Activated CD8-positive, alpha-beta T cell treated with anti-CD3 and anti-CD28 coated beads for 36 hours (primary cell): ENCODE results near the gene LRRFIP2. TPM values are rescaled to one million over a fixed set of nuclear protein-coding genes. Genes with fewer than 3 reads are reported as not detected.

ENCODE experiments used
- ATAC-seq: fragments of 200-7000 bp; cut with Tn5 transposase; one replicate; pipeline ENCODE4 v1.10.0; 2021; ENCODE audit warnings: mild to moderate bottlenecking, moderate library complexity
- CTCF ChIA-PET: fragments of 350-600 bp; sonication (Branson Sonifier 250); formaldehyde crosslinking; loops from one replicate; lab custom pipeline; 2021; ENCODE audit warnings: antibody characterized with exemption; lab: Charles Lee
- POLR2A ChIA-PET: fragments of 350-600 bp; sonication (Branson Sonifier 250); formaldehyde crosslinking; loops from one replicate; lab custom pipeline; 2021; ENCODE audit warnings: antibody characterized with exemption; lab: Charles Lee
- DNase-seq: peaks from one replicate; pipeline ENCODE4 v3.0.0-alpha.2; 2020
- H3K27ac Mint-ChIP-seq: one replicate; pipeline ENCODE4 v1.8.0; 2021; ENCODE audit warnings: mild to moderate bottlenecking, mixed read lengths
- H3K27me3 Mint-ChIP-seq: one replicate; pipeline ENCODE4 v1.8.0; 2021; ENCODE audit warnings: mixed read lengths
- H3K36me3 Mint-ChIP-seq: one replicate; pipeline ENCODE4 v1.8.0; 2021; ENCODE audit warnings: low read depth, mixed read lengths
- H3K4me1 Mint-ChIP-seq: one replicate; pipeline ENCODE4 v1.8.0; 2021; ENCODE audit warnings: low read depth, mixed read lengths
- H3K4me3 Mint-ChIP-seq: one replicate; pipeline ENCODE4 v1.8.0; 2021; ENCODE audit warnings: mild to moderate bottlenecking, moderate library complexity, mixed read lengths
- H3K9me3 Mint-ChIP-seq: one replicate; pipeline ENCODE4 v1.8.0; 2021; ENCODE audit warnings: mixed read lengths
- intact Hi-C: fragments of 100-400 bp; cut with micrococcal nuclease; formaldehyde crosslinking; loops from one replicate; pipeline ENCODE4 v1.10.0; 2022
- total RNA-seq, 2 experiments: library from RNA; stranded (reverse); gene quantifications; one replicate each; pipeline ENCODE4 v1.2.3, GENCODE V29; 2021
- TF ChIP-seq, protein P1 (sequence below): fragments of 200-600 bp; IDR thresholded peaks from one replicate; pipeline ENCODE4 v1.8.0; 2022; ENCODE audit warnings: antibody characterized with exemption, mild to moderate bottlenecking

The LRRFIP2 gene
- total RNA-seq, 2 experiments from 2014 or later, result 18.7 to 23.1 TPM

DNA sequence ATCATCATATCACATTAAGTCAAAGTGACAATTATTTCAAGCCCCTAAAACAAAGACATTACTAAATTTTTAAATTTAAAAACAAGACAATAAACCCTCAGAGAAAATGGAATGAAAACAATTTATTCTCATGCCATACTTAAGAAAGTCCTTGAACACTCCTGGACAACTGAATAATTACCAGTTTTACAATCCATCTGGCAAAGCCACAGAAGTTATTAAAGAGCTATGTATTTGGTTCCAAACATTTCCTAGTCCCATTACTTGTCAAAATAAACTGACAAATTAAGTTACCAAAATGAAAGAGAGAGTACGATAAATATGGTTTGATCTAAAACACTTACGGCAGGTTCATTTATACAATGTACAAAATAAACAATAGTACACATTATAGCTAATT is 63.2 kb downstream of the LRRFIP2 start:
- Mint-ChIP-seq H3K4me1 (peaks cover 15% of the 10 kb centered on the region), H3K4me3 (no peak overlapping the region), H3K9me3 (no peaks in the 10 kb centered on the region), H3K27me3 (no peaks in the 10 kb centered on the region), H3K27ac (no peak overlapping the region), H3K36me3 (no peaks in the 10 kb centered on the region)
- TF ChIP-seq, protein P1, sequence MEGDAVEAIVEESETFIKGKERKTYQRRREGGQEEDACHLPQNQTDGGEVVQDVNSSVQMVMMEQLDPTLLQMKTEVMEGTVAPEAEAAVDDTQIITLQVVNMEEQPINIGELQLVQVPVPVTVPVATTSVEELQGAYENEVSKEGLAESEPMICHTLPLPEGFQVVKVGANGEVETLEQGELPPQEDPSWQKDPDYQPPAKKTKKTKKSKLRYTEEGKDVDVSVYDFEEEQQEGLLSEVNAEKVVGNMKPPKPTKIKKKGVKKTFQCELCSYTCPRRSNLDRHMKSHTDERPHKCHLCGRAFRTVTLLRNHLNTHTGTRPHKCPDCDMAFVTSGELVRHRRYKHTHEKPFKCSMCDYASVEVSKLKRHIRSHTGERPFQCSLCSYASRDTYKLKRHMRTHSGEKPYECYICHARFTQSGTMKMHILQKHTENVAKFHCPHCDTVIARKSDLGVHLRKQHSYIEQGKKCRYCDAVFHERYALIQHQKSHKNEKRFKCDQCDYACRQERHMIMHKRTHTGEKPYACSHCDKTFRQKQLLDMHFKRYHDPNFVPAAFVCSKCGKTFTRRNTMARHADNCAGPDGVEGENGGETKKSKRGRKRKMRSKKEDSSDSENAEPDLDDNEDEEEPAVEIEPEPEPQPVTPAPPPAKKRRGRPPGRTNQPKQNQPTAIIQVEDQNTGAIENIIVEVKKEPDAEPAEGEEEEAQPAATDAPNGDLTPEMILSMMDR, result no peak
- ChIA-PET CTCF (no interaction called here), POLR2A (no interaction called here)
- DNase-seq, result no peak
- intact Hi-C loops, result no loop called here
- ATAC-seq, result no peak

DNA sequence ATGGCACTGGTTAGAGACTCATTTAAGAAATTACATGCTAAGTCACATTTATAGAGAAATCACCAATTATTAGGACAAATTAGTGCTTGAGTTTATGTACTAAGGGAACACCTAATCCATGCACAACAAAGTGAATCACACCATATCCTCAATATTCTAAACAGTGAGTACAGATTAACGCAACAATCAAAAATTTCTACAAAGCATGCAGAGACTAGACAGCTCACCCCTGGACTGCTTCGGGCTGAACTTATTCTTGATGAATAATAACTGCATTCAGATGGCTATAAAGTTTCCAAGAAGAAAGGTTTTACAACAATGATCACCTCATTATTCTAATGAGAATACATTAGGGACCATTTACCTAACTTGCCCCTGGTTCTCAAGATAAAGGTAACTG is 66.5 kb downstream of the LRRFIP2 start:
- TF ChIP-seq, protein P1, result no peak
- no peaks in the 10 kb centered on the region for H3K27me3 Mint-ChIP-seq
- CTCF ChIA-PET, result no interaction called here
- no peak overlapping the region for H3K27ac Mint-ChIP-seq
- H3K4me1 Mint-ChIP-seq, result no peaks in the 10 kb centered on the region
- H3K36me3 Mint-ChIP-seq, result no peaks in the 10 kb centered on the region
- intact Hi-C loops, result no loop called here
- ATAC-seq, result no peak
- no peaks in the 10 kb centered on the region for H3K9me3 Mint-ChIP-seq
- H3K4me3 Mint-ChIP-seq, result no peak overlapping the region
- POLR2A ChIA-PET, result no interaction called here
- no peak for DNase-seq

DNA sequence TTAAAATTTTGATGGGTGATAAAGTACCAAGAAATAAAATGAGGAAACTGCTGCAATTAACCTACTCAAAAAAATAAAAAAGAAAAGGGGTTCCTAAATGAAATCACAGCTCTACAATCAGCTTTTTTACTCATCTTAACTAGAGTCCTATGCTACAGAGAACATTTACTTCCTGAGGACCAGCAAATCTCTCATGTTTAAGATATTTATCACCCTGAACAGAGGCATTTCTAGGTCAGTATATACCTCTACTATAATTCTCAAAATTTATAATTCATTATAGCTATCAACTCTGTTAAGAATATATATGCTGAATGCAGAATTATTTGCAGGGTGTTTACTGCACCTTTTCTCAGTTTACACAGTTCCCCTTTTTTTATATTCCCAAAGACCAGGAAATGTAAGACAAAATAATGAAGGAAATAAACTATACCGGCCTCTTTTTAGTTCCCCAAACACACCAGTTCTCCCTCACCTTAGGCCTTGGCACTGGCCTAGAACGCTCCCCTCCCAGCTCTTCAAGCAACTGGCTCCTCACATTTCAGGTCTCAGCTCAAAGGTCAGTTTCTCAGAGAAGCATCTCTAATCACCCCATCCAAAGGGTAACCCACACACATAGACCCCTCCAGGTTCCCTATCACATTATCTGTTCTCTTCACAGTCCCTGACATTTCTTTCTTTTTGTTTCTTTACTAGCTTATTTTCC is 71.1 kb downstream of the LRRFIP2 start:
- Mint-ChIP-seq H3K27me3 (no peaks in the 10 kb centered on the region), H3K9me3 (no peaks in the 10 kb centered on the region), H3K4me1 (no peaks in the 10 kb centered on the region), H3K27ac (no peak overlapping the region), H3K36me3 (no peaks in the 10 kb centered on the region), H3K4me3 (no peak overlapping the region)
- DNase-seq, result no peak
- ChIA-PET CTCF (interaction anchor here (1.4 to 2.0 kb wide), 2 partner anchors 10 to 11 kb away, joined by 4 to 5 read pairs; no protein-coding TSS in a partner anchor), POLR2A (no interaction called here)
- no peak for ATAC-seq
- TF ChIP-seq, protein P1, result no peak
- intact Hi-C loops, result no loop called here

DNA sequence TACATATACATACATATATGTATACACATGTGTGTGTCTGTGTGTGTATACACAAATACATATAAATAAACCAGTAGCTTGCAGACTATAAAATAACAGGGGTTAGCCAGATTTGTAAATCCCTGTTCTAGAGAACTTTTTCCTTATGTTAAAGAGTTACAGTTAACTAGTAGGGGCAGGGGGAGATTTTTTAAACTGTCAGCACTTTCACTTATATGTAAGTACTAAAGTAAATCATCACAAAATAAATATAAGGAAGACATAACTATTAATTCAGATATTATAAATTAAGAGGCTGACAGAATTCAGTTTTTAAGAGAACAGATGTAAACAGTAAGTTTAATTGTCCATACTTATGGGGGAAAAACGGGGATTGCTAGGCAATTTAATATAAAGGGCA is 74.0 kb downstream of the LRRFIP2 start:
- Mint-ChIP-seq H3K27me3 (no peaks in the 10 kb centered on the region), H3K36me3 (no peaks in the 10 kb centered on the region), H3K9me3 (no peaks in the 10 kb centered on the region), H3K4me1 (no peaks in the 10 kb centered on the region), H3K27ac (no peak overlapping the region), H3K4me3 (no peak overlapping the region)
- TF ChIP-seq, protein P1, result no peak
- DNase-seq (no peak), ATAC-seq (no peak)
- CTCF ChIA-PET, result no interaction called here
- POLR2A ChIA-PET, result no interaction called here
- intact Hi-C loops, result no loop called here

DNA sequence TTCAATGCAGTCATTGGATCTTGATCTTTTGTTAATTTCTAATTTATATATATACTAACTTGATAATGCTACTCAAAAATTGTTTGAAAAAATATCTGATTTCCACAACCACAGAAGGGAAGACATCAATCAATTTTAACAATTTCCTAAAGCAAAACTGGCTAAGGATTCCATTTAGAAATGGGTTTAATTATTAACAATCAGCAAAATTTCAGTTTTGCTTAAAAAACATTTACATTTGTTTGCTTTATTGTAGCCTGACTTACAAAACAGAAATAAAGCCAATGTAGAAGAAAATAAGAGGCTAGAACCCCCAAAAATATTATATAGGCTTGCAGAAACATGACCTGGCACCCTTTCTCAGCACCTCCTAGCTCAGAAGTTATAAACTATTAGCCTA is 74.9 kb downstream of the LRRFIP2 start:
- Mint-ChIP-seq H3K27me3 (no peaks in the 10 kb centered on the region), H3K27ac (no peak overlapping the region), H3K9me3 (no peaks in the 10 kb centered on the region), H3K4me1 (no peaks in the 10 kb centered on the region), H3K36me3 (no peaks in the 10 kb centered on the region), H3K4me3 (no peak overlapping the region)
- TF ChIP-seq, protein P1, result no peak
- CTCF ChIA-PET, result no interaction called here
- POLR2A ChIA-PET, result no interaction called here
- DNase-seq (no peak), ATAC-seq (no peak)
- intact Hi-C loops, result no loop called here
